H1 (cell line): Measurements from ENCODE around the gene NIPAL3. TPM values are rescaled to one million over a fixed set of nuclear protein-coding genes. Genes with fewer than 3 reads are reported as not detected.

Source experiments
- CTCF ChIA-PET: fragments of 300-600 bp; sonication (Branson Sonifier 250); formaldehyde crosslinking; loops from one replicate; lab custom pipeline; 2021; ENCODE audit not compliant: partially characterized antibody; lab: Charles Lee
- POLR2A ChIA-PET: fragments of 300-600 bp; sonication (Branson Sonifier 250); formaldehyde crosslinking; loops from one replicate; lab custom pipeline; 2021; ENCODE audit warnings: inconsistent platforms; ENCODE audit not compliant: partially characterized antibody; lab: Charles Lee
- DNase-seq, 2 experiments: peaks; one replicate each; pipeline versions ENCODE4 v3.0.0 to v3.0.0-alpha.2; 2010 to 2022; ENCODE audit warnings: low spot score in 2 of 2, low read depth in 1 of 2, mixed read lengths in 1 of 2
- FAIRE-seq: peaks from 2 replicates; lab custom pipeline; 2011; peaks lifted over from hg19 to GRCh38; lab: Jason Lieb, UNC
- H2AFZ ChIP-seq: 2 replicates; pipeline ENCODE4 v1.8.1; 2012; ENCODE audit warnings: low read length, inconsistent platforms
- H2AK5ac ChIP-seq: 2 replicates; pipeline ENCODE4 v1.6.1; 2013; ENCODE audit warnings: low read depth, low read length
- H2BK120ac ChIP-seq: replicated peaks from 2 replicates; pipeline ENCODE3; 2013; ENCODE audit warnings: low read depth, low read length, inconsistent platforms
- H2BK12ac ChIP-seq: 2 replicates; pipeline ENCODE4 v1.6.1; 2013; ENCODE audit warnings: low read depth, low read length
- H2BK15ac ChIP-seq: 2 replicates; pipeline ENCODE4 v1.6.1; 2013; ENCODE audit warnings: low read length
- H2BK20ac ChIP-seq: 2 replicates; pipeline ENCODE4 v1.6.1; 2013; ENCODE audit warnings: low read length
- H2BK5ac ChIP-seq: 2 replicates; pipeline ENCODE4 v1.6.1; 2013; ENCODE audit warnings: low read depth, low read length
- H3K14ac ChIP-seq: 2 replicates; pipeline ENCODE4 v1.6.1; 2013; ENCODE audit warnings: inconsistent platforms; ENCODE audit not compliant: insufficient read length
- H3K18ac ChIP-seq: 2 replicates; pipeline ENCODE4 v1.6.1; 2013; ENCODE audit warnings: low read length; ENCODE audit errors: extremely low read depth
- H3K23ac ChIP-seq: 2 replicates; pipeline ENCODE4 v1.6.1; 2013; ENCODE audit warnings: inconsistent platforms; ENCODE audit not compliant: insufficient read length
- H3K23me2 ChIP-seq: 2 replicates; pipeline ENCODE4 v1.6.1; 2013; ENCODE audit warnings: low read depth, low read length
- H3K27ac ChIP-seq: 2 replicates; pipeline ENCODE4 v1.6.1; 2011; ENCODE audit warnings: low read depth, low read length, inconsistent platforms
- H3K27me3 ChIP-seq, 4 experiments: replicated peaks in 1 of 4; 1 replicate in 1 of 4; 2 replicates in 3 of 4; pipeline versions ENCODE4 v1.6.1 to v1.8.1; 2011 to 2013; ENCODE audit warnings: low read length in 3 of 4, mild to moderate bottlenecking in 3 of 4, inconsistent platforms in 2 of 4, mixed read lengths in 2 of 4, moderate library complexity in 1 of 4; ENCODE audit not compliant: control insufficient read depth in 3 of 4, insufficient read depth in 3 of 4; ENCODE audit errors: extremely low read depth in 1 of 4
- H3K36me3 ChIP-seq, 4 experiments: 2 replicates each; pipeline versions ENCODE4 v1.6.1 to v1.8.1; 2011 to 2013; ENCODE audit warnings: mild to moderate bottlenecking in 4 of 4, low read length in 3 of 4, moderate library complexity in 2 of 4, control low read depth in 1 of 4, inconsistent platforms in 1 of 4; ENCODE audit not compliant: insufficient read depth in 4 of 4, control insufficient read depth in 2 of 4
- H3K4ac ChIP-seq: replicated peaks from 2 replicates; pipeline ENCODE3; 2013; ENCODE audit warnings: low read length, low read depth, mixed read lengths, inconsistent platforms; ENCODE audit not compliant: insufficient read length
- H3K4me1 ChIP-seq, 4 experiments: replicated peaks in 1 of 4; 1 replicate in 1 of 4; 2 replicates in 3 of 4; pipeline versions ENCODE4 v1.6.1 to v1.8.1; 2011 to 2013; ENCODE audit warnings: low read length in 3 of 4, inconsistent platforms in 2 of 4, mixed read lengths in 1 of 4; ENCODE audit not compliant: insufficient read depth in 4 of 4, control insufficient read depth in 3 of 4
- H3K4me2 ChIP-seq, 2 experiments: 2 replicates each; pipeline versions ENCODE4 v1.6.1 to v1.8.1; 2011 to 2013; ENCODE audit warnings: low read depth in 2 of 2, low read length in 2 of 2, control low read depth in 1 of 2, inconsistent platforms in 1 of 2, mild to moderate bottlenecking in 1 of 2; ENCODE audit not compliant: insufficient read depth in 1 of 2
- H3K4me3 ChIP-seq, 4 experiments: fragments of 200-600, 300-600 bp in 1 of 4; sonication (generic), shearing (Covaris generic), sonication (Bioruptor Twin) in 1 of 4; 2 replicates each; pipeline versions ENCODE4 v1.5.1 to v1.8.1; 2011 to 2016; ENCODE audit warnings: low read length in 4 of 4, low read depth in 3 of 4, control low read depth in 2 of 4, inconsistent platforms in 2 of 4, mild to moderate bottlenecking in 2 of 4, mixed read lengths in 1 of 4, moderate library complexity in 1 of 4; ENCODE audit not compliant: insufficient read depth in 2 of 4; ENCODE audit errors: extremely low read depth in 1 of 4
- H3K56ac ChIP-seq: replicated peaks from 2 replicates; pipeline ENCODE3; 2013; ENCODE audit warnings: low read depth, mild to moderate bottlenecking, mixed read lengths, low read length, inconsistent platforms; ENCODE audit not compliant: insufficient read length
- H3K79me1 ChIP-seq: 2 replicates; pipeline ENCODE4 v1.6.1; 2013; ENCODE audit warnings: low read depth, low read length, control low read depth
- H3K79me2 ChIP-seq, 2 experiments: 2 replicates each; pipeline versions ENCODE4 v1.6.1 to v1.8.1; 2012 to 2013; ENCODE audit warnings: low read length in 2 of 2, mild to moderate bottlenecking in 2 of 2, inconsistent platforms in 1 of 2; ENCODE audit not compliant: insufficient read depth in 2 of 2, control insufficient read depth in 1 of 2
- H3K9ac ChIP-seq, 4 experiments: replicated peaks in 1 of 4; 1 replicate in 1 of 4; 2 replicates in 3 of 4; pipeline versions ENCODE4 v1.6.1 to v1.8.1; 2011 to 2013; ENCODE audit warnings: low read depth in 3 of 4, low read length in 3 of 4, control low read depth in 2 of 4, mild to moderate bottlenecking in 2 of 4, moderate library complexity in 2 of 4, inconsistent platforms in 1 of 4; ENCODE audit errors: extremely low read depth in 1 of 4
- H3K9me3 ChIP-seq, 2 experiments: 2 replicates each; pipeline versions ENCODE4 v1.6.1 to v1.8.1; 2012 to 2013; ENCODE audit warnings: mild to moderate bottlenecking in 2 of 2, moderate library complexity in 2 of 2, control low read depth in 1 of 2, inconsistent platforms in 1 of 2, low read depth in 1 of 2, low read length in 1 of 2, mixed read lengths in 1 of 2; ENCODE audit not compliant: insufficient read depth in 2 of 2
- H4K20me1 ChIP-seq, 2 experiments: replicated peaks in 1 of 2; 2 replicates each; pipeline versions ENCODE3 to v1.8.1; 2011 to 2013; ENCODE audit warnings: inconsistent platforms in 2 of 2, low read length in 2 of 2, mild to moderate bottlenecking in 1 of 2; ENCODE audit not compliant: insufficient read depth in 2 of 2, control insufficient read depth in 1 of 2
- H4K5ac ChIP-seq: 2 replicates; pipeline ENCODE4 v1.6.1; 2013; ENCODE audit warnings: low read length, low read depth, mixed read lengths, inconsistent platforms; ENCODE audit not compliant: insufficient read length
- H4K8ac ChIP-seq: 2 replicates; pipeline ENCODE4 v1.8.0; 2013; ENCODE audit warnings: mild to moderate bottlenecking, moderate library complexity, low read length, inconsistent platforms; ENCODE audit not compliant: insufficient read depth; ENCODE audit errors: extremely low read depth
- H4K91ac ChIP-seq: replicated peaks from 2 replicates; pipeline ENCODE3; 2013; ENCODE audit warnings: low read length, mixed read lengths, inconsistent platforms; ENCODE audit not compliant: insufficient read length
- BACH1 ChIP-seq: IDR thresholded peaks from 2 replicates; pipeline ENCODE4 v1.6.1; 2012; ENCODE audit warnings: low read length, improper control_type of control experiment
- BCL11A ChIP-seq, 2 experiments: IDR thresholded peaks; one replicate each; pipeline ENCODE4 v1.6.1; 2011; ENCODE audit warnings: low read depth in 2 of 2, low read length in 2 of 2, mild to moderate bottlenecking in 2 of 2
- CBX5 ChIP-seq: fragments of 300-800, 300-1000 bp; sonication (generic); IDR thresholded peaks from 2 replicates; pipeline ENCODE4 v1.7.1; 2016; ENCODE audit warnings: antibody characterized with exemption, low read length, low read depth
- CBX8 ChIP-seq: fragments of 300-800, 300-1000 bp; sonication (generic); IDR thresholded peaks from 2 replicates; pipeline ENCODE4 v1.7.1; 2016; ENCODE audit warnings: low read depth, low read length, borderline replicate concordance
- MAFK ChIP-seq: IDR thresholded peaks from 2 replicates; pipeline ENCODE4 v1.6.1; 2012; ENCODE audit warnings: low read depth, mild to moderate bottlenecking, improper control_type of control experiment, low read length
- PHF8 ChIP-seq: fragments of 200-600 bp; sonication (generic); conservative IDR thresholded peaks from 2 replicates; pipeline ENCODE4 v1.7.1; 2012; ENCODE audit warnings: low read depth, mild to moderate bottlenecking, inconsistent platforms, low read length, moderate library complexity
- TAF1 ChIP-seq: IDR thresholded peaks from 2 replicates; pipeline ENCODE4 v1.6.1; 2011; ENCODE audit warnings: mild to moderate bottlenecking, low read depth, low read length
- TAF7 ChIP-seq: optimal IDR thresholded peaks from 2 replicates; pipeline ENCODE3; 2011; ENCODE audit warnings: low read depth, mild to moderate bottlenecking, inconsistent platforms, low read length, moderate library complexity, borderline replicate concordance
- WGBS, 2 experiments: shearing (Covaris generic) in 1 of 2; methylation state at CpG; one replicate each; pipeline versions ENCODE4 v1.1.6 to v1.1.7; 2013 to 2015; ENCODE audit warnings: low lambda C conversion rate in 2 of 2, mixed read lengths in 2 of 2, inconsistent platforms in 1 of 2, low coverage in 1 of 2, missing lambda C conversion rate in 1 of 2; ENCODE audit not compliant: insufficient replicate concordance in 2 of 2, insufficient coverage in 1 of 2, insufficient read length in 1 of 2; ENCODE audit errors: extremely low coverage in 1 of 2, missing lambda C conversion rate in 1 of 2; 5-methylcytosine and 5-hydroxymethylcytosine counted together
- polyA plus RNA-seq, 7 experiments: library from polyadenylated mRNA; depleted of rRNA in 3 of 7; stranded (reverse) in 5 of 7; unstranded in 2 of 7; fragments of >200 nt in 5 of 7; fragments of 200-250 nt in 2 of 7; gene quantifications; 1 replicate in 5 of 7; 2 replicates in 1 of 7; 4 replicates in 1 of 7; pipeline versions ENCODE4 v1.2.1 to v1.2.3, GENCODE V29; 2011 to 2013; ENCODE audit warnings: missing spikeins in 2 of 7, mixed read lengths in 2 of 7
- total RNA-seq: library from RNA; stranded (reverse); fragmentation: NEBNext Ultra II Directional; extraction: Animal tissue kit (Norgen Biotek cat#: 25700); gene quantifications from 2 replicates; pipeline ENCODE4 v1.2.1, GENCODE V29; 2021
- TF ChIP-seq, protein P1 (sequence below): IDR thresholded peaks from 2 replicates; pipeline ENCODE4 v1.6.1; 2012; ENCODE audit warnings: low read length, inconsistent platforms
- TF ChIP-seq, protein P2 (sequence below): IDR thresholded peaks from 2 replicates; pipeline ENCODE4 v1.6.1; 2012; ENCODE audit warnings: inconsistent platforms

NIPAL3 gene
- total and polyA plus RNA-seq, 2 of the 8 experiments (the other 6 are each of a cell fraction or from before 2014, with no cell fraction given) = 8.8 to 11.0 TPM

DNA sequence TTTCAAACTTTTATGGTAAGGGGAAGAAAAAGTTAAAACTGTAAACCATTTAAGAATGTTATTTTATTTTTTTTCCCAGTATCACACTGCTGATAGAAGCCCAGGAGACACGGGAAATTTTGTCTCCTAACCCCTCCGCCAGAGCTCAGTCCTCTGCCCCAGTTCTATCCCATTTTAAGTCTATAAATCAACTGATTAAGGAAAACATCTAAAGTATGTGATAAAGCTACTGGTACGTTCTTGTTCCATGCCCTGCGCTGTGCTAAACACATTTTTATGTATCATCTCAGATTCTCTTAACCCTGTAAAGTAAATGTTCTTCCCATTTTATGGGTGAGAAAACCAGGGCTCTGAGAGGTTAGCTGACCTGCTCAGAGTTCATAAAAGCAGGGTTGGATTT, 34.7 kb downstream of the NIPAL3 start:
- H3K4me1 ChIP-seq = no peaks in the 10 kb centered on the region
- no peak overlapping the region for H2BK120ac ChIP-seq
- no peak overlapping the region for H3K23ac ChIP-seq
- H3K27me3 ChIP-seq = no peaks in the 10 kb centered on the region
- H3K9me3 ChIP-seq = no peaks in the 10 kb centered on the region
- no peak overlapping the region for H3K14ac ChIP-seq
- no peak overlapping the region for H4K5ac ChIP-seq
- H4K91ac ChIP-seq = no peak overlapping the region
- H3K79me2 ChIP-seq = no peaks in the 10 kb centered on the region
- H2BK15ac ChIP-seq = no peak overlapping the region
- H2BK5ac ChIP-seq = no peak overlapping the region
- H3K4me2 ChIP-seq = no peak overlapping the region
- H3K36me3 ChIP-seq = no peaks in the 10 kb centered on the region; a peak in 1 of 8 replicates
- no peak overlapping the region for H3K56ac ChIP-seq
- no peak overlapping the region for H2BK20ac ChIP-seq
- H3K79me1 ChIP-seq = peaks cover 2% of the 10 kb centered on the region; the same call in 1 of the 2 replicates
- no peak overlapping the region for H3K9ac ChIP-seq
- DNase-seq (no peak), FAIRE-seq (no peak)
- WGBS, 2 experiments = 98% methylated on average over 4 of the region's 4 CpGs; no CpG with 5 or more reads in 1 of the 2 experiments
- ChIA-PET POLR2A (no interaction called here), CTCF (no interaction called here)
- no peak overlapping the region for H3K18ac ChIP-seq
- H4K20me1 ChIP-seq = no peaks in the 10 kb centered on the region
- no peak overlapping the region for H2AFZ ChIP-seq
- no peak overlapping the region for H3K27ac ChIP-seq
- no peak overlapping the region for H3K4ac ChIP-seq
- no peak overlapping the region for H3K4me3 ChIP-seq
- no peaks in the 10 kb centered on the region for H3K23me2 ChIP-seq
- H4K8ac ChIP-seq = no peak overlapping the region
- H2BK12ac ChIP-seq = no peak overlapping the region
- H2AK5ac ChIP-seq = no peak overlapping the region
- TF ChIP-seq CBX5 (no peak), MAFK (no peak), TAF1 (no peak), BACH1 (no peak), CBX8 (no peak), PHF8 (no peak), BCL11A (IDR thresholded peaks at IDR 0.05; ENCODE audit: low read depth in 2 of 2, low read length in 2 of 2) (no peak), TAF7 (no peak)
- TF ChIP-seq, protein P1, sequence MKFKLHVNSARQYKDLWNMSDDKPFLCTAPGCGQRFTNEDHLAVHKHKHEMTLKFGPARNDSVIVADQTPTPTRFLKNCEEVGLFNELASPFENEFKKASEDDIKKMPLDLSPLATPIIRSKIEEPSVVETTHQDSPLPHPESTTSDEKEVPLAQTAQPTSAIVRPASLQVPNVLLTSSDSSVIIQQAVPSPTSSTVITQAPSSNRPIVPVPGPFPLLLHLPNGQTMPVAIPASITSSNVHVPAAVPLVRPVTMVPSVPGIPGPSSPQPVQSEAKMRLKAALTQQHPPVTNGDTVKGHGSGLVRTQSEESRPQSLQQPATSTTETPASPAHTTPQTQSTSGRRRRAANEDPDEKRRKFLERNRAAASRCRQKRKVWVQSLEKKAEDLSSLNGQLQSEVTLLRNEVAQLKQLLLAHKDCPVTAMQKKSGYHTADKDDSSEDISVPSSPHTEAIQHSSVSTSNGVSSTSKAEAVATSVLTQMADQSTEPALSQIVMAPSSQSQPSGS = no peak
- TF ChIP-seq, protein P2, sequence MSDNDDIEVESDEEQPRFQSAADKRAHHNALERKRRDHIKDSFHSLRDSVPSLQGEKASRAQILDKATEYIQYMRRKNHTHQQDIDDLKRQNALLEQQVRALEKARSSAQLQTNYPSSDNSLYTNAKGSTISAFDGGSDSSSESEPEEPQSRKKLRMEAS = no peak
